IMR-90 (cell line): ENCODE data around the gene MTCL1. TPM values are rescaled to one million over a fixed set of nuclear protein-coding genes. Genes with fewer than 3 reads are reported as not detected.

ENCODE experiments used
- ATAC-seq: fragments of 200-7000 bp; cut with Tn5 transposase; 2 replicates; pipeline ENCODE4 v1.9.1; 2020; ENCODE audit warnings: low read depth, mild to moderate bottlenecking, moderate library complexity
- BruUV-seq: library from RNA; stranded (reverse); fragments of 400-500 nt; replicated peaks from 2 replicates; lab custom pipeline; 2021; lab: Mats Ljungman, UMichigan
- CTCF ChIA-PET: fragments of 300-600 bp; formaldehyde crosslinking; extraction: SDS; loops from one replicate; lab custom pipeline; 2021; ENCODE audit warnings: antibody characterized with exemption; lab: Yijun Ruan, JAX
- POLR2A ChIA-PET: fragments of 300-600 bp; sonication (Branson Sonifier 250); formaldehyde crosslinking; loops from one replicate; lab custom pipeline; 2022; ENCODE audit warnings: antibody characterized with exemption; ENCODE audit not compliant: unreplicated experiment; lab: Charles Lee
- DNase-seq: peaks from one replicate; pipeline ENCODE4 v3.0.0; 2013
- H2AFZ ChIP-seq: replicated peaks from 2 replicates; pipeline ENCODE3; 2013; ENCODE audit warnings: low read length, mild to moderate bottlenecking; ENCODE audit not compliant: poor library complexity
- H2AK5ac ChIP-seq: 2 replicates; pipeline ENCODE4 v1.6.1; 2013; ENCODE audit warnings: low read depth, low read length, inconsistent platforms
- H2AK9ac ChIP-seq: replicated peaks from 2 replicates; pipeline ENCODE3; 2013; ENCODE audit warnings: mild to moderate bottlenecking, low read depth, low read length, moderate library complexity; ENCODE audit not compliant: poor library complexity
- H2BK120ac ChIP-seq: 2 replicates; pipeline ENCODE4 v1.6.1; 2013; ENCODE audit warnings: low read depth, low read length, inconsistent platforms
- H2BK15ac ChIP-seq: 3 replicates; pipeline ENCODE4 v1.6.1; 2013; ENCODE audit warnings: low read depth, low read length, inconsistent platforms
- H2BK20ac ChIP-seq: 2 replicates; pipeline ENCODE4 v1.6.1; 2013; ENCODE audit warnings: low read depth, mild to moderate bottlenecking, inconsistent platforms, low read length, moderate library complexity
- H2BK5ac ChIP-seq: 2 replicates; pipeline ENCODE4 v1.6.1; 2013; ENCODE audit warnings: mild to moderate bottlenecking, low read depth, low read length, inconsistent platforms; ENCODE audit not compliant: poor library complexity, severe bottlenecking
- H3K14ac ChIP-seq: replicated peaks from 2 replicates; pipeline ENCODE4 v1.6.1; 2013; ENCODE audit warnings: low read depth, low read length, inconsistent platforms
- H3K18ac ChIP-seq: 2 replicates; pipeline ENCODE4 v1.6.1; 2013; ENCODE audit warnings: low read depth, low read length, control low read depth
- H3K23ac ChIP-seq: 2 replicates; pipeline ENCODE4 v1.6.1; 2013; ENCODE audit warnings: low read depth, low read length, inconsistent platforms
- H3K27ac ChIP-seq: 2 replicates; pipeline ENCODE4 v1.5.1; 2013; ENCODE audit warnings: mild to moderate bottlenecking, control low read depth, low read length; ENCODE audit not compliant: insufficient read depth
- H3K27me3 ChIP-seq: 2 replicates; pipeline ENCODE4 v1.6.1; 2013; ENCODE audit warnings: low read length; ENCODE audit not compliant: control insufficient read depth, insufficient read depth
- H3K36me3 ChIP-seq: 2 replicates; pipeline ENCODE4 v1.6.1; 2013; ENCODE audit warnings: low read length, mixed read lengths; ENCODE audit not compliant: control insufficient read depth, insufficient read depth
- H3K4ac ChIP-seq: 2 replicates; pipeline ENCODE4 v1.6.1; 2013; ENCODE audit warnings: low read depth, low read length, inconsistent platforms
- H3K4me1 ChIP-seq: 2 replicates; pipeline ENCODE4 v1.6.1; 2013; ENCODE audit warnings: low read length, mixed read lengths; ENCODE audit not compliant: control insufficient read depth, insufficient read depth
- H3K4me2 ChIP-seq: 2 replicates; pipeline ENCODE4 v1.6.1; 2013; ENCODE audit warnings: low read depth, mild to moderate bottlenecking, control low read depth, low read length, moderate library complexity
- H3K4me3 ChIP-seq: 2 replicates; pipeline ENCODE4 v1.5.1; 2013; ENCODE audit warnings: low read depth, mild to moderate bottlenecking, control low read depth, low read length, moderate library complexity; ENCODE audit not compliant: insufficient read depth
- H3K56ac ChIP-seq: 2 replicates; pipeline ENCODE4 v1.6.1; 2013; ENCODE audit warnings: low read length, inconsistent platforms; ENCODE audit not compliant: insufficient read depth; ENCODE audit errors: extremely low read depth
- H3K79me1 ChIP-seq, 2 experiments: 2 replicates each; pipeline ENCODE4 v1.6.1; 2013; ENCODE audit warnings: low read length in 2 of 2, inconsistent platforms in 1 of 2, low read depth in 1 of 2
- H3K9ac ChIP-seq: 2 replicates; pipeline ENCODE4 v1.6.1; 2013; ENCODE audit warnings: low read depth, low read length, control low read depth
- H3K9me1 ChIP-seq: 2 replicates; pipeline ENCODE4 v1.6.1; 2013; ENCODE audit warnings: low read length, inconsistent platforms; ENCODE audit not compliant: insufficient read depth
- H3K9me3 ChIP-seq: 2 replicates; pipeline ENCODE4 v1.6.1; 2013; ENCODE audit warnings: low read length; ENCODE audit not compliant: control insufficient read depth, insufficient read depth
- H4K20me1 ChIP-seq: 2 replicates; pipeline ENCODE4 v1.6.1; 2013; ENCODE audit warnings: low read length, inconsistent platforms; ENCODE audit not compliant: insufficient read depth
- H4K5ac ChIP-seq: 2 replicates; pipeline ENCODE4 v1.6.1; 2013; ENCODE audit warnings: mild to moderate bottlenecking, low read depth, low read length, control low read depth
- H4K8ac ChIP-seq, 2 experiments: 2 replicates each; pipeline ENCODE4 v1.6.1; 2013; ENCODE audit warnings: low read depth in 2 of 2, low read length in 2 of 2, control low read depth in 1 of 2, inconsistent platforms in 1 of 2
- H4K91ac ChIP-seq: 2 replicates; pipeline ENCODE4 v1.6.1; 2013; ENCODE audit warnings: low read depth, low read length, inconsistent platforms; ENCODE audit not compliant: insufficient read depth
- BHLHE40 ChIP-seq: fragments of 150-350 bp; IDR thresholded peaks from 2 replicates; pipeline ENCODE4 v1.6.1; 2016; ENCODE audit warnings: mild to moderate bottlenecking, low read depth, low read length
- CEBPB ChIP-seq: IDR thresholded peaks from 2 replicates; pipeline ENCODE4 v1.6.1; 2012; ENCODE audit warnings: low read depth, low read length, improper control_type of control experiment
- CHD1 ChIP-seq: IDR thresholded peaks from 2 replicates; pipeline ENCODE4 v1.6.1; 2012; ENCODE audit warnings: low read depth, low read length, improper control_type of control experiment
- CTCF ChIP-seq: conservative IDR thresholded peaks from 2 replicates; pipeline ENCODE4 v1.5.1; 2012; ENCODE audit warnings: mild to moderate bottlenecking, low read depth, low read length, improper control_type of control experiment
- ELK1 ChIP-seq: fragments of 150-350 bp; IDR thresholded peaks from 2 replicates; pipeline ENCODE4 v1.6.1; 2016; ENCODE audit warnings: low read depth, mild to moderate bottlenecking, low read length, moderate library complexity, borderline replicate concordance
- FOS ChIP-seq: fragments of 150-350 bp; IDR thresholded peaks from 2 replicates; pipeline ENCODE4 v1.6.1; 2016; ENCODE audit warnings: low read depth, low read length
- MAFK ChIP-seq: IDR thresholded peaks from 2 replicates; pipeline ENCODE4 v1.6.1; 2012; ENCODE audit warnings: low read depth, low read length, improper control_type of control experiment
- MAZ ChIP-seq: IDR thresholded peaks from 2 replicates; pipeline ENCODE4 v1.6.1; 2012; ENCODE audit warnings: low read depth, mild to moderate bottlenecking, low read length, improper control_type of control experiment, moderate library complexity, borderline replicate concordance
- MXI1 ChIP-seq: IDR thresholded peaks from 2 replicates; pipeline ENCODE4 v1.6.1; 2012; ENCODE audit warnings: low read depth, mild to moderate bottlenecking, low read length, moderate library complexity, borderline replicate concordance
- NFE2L2 ChIP-seq: fragments of 150-350 bp; IDR thresholded peaks from 2 replicates; pipeline ENCODE4 v1.6.1; 2016; ENCODE audit warnings: low read depth, mild to moderate bottlenecking, low read length
- POLR2A ChIP-seq: IDR thresholded peaks from 2 replicates; pipeline ENCODE4 v1.6.1; 2012; ENCODE audit warnings: mild to moderate bottlenecking, low read depth, low read length
- RAD21 ChIP-seq: IDR thresholded peaks from 2 replicates; pipeline ENCODE4 v1.6.1; 2012; ENCODE audit warnings: low read length, improper control_type of control experiment
- RCOR1 ChIP-seq: IDR thresholded peaks from 2 replicates; pipeline ENCODE4 v1.6.1; 2012; ENCODE audit warnings: mild to moderate bottlenecking, low read length, improper control_type of control experiment; ENCODE audit not compliant: insufficient replicate concordance
- RFX5 ChIP-seq: IDR thresholded peaks from 2 replicates; pipeline ENCODE4 v1.8.0; 2012; ENCODE audit warnings: low read depth, mild to moderate bottlenecking, low read length, moderate library complexity
- SMC3 ChIP-seq: fragments of 150-350 bp; IDR thresholded peaks from 2 replicates; pipeline ENCODE4 v1.6.1; 2016; ENCODE audit warnings: low read depth, mild to moderate bottlenecking, antibody characterized with exemption, low read length, moderate library complexity
- USF2 ChIP-seq: fragments of 150-350 bp; IDR thresholded peaks from 2 replicates; pipeline ENCODE4 v1.6.1; 2017; ENCODE audit warnings: mild to moderate bottlenecking, antibody characterized with exemption, low read length, low read depth
- WGBS, 2 experiments: methylation state at CpG; one replicate each; pipeline versions ENCODE4 v1.1.5 to v1.1.7; 2013; ENCODE audit warnings: missing lambda C conversion rate in 2 of 2; ENCODE audit not compliant: insufficient read length in 1 of 2; ENCODE audit errors: extremely low coverage in 2 of 2; 5-methylcytosine and 5-hydroxymethylcytosine counted together
- dilution Hi-C: fragments of 300-500 bp; cut with HindIII; formaldehyde crosslinking; loops from one replicate; pipeline ENCODE4 v1.14.3; 2018; ENCODE audit warnings: low sequenced_read_pairs; ENCODE audit not compliant: unreplicated experiment
- in situ Hi-C: fragments of 300-500 bp; cut with MboI; formaldehyde crosslinking; loops from 3 replicates; pipeline ENCODE4 v1.14.3; 2019; ENCODE audit warnings: low sequenced_read_pairs, inconsistent platforms, mixed read lengths
- intact Hi-C: fragments of 100-400 bp; cut with micrococcal nuclease; formaldehyde crosslinking; loops from 2 replicates; pipeline ENCODE4 v1.10.0; 2022
- polyA plus RNA-seq, 3 experiments: library from polyadenylated mRNA; depleted of rRNA; stranded (reverse); fragments of >200 nt; gene quantifications; 2 replicates each; pipeline ENCODE4 v1.2.3, GENCODE V29; 2012; ENCODE audit warnings: low replicate concordance in 1 of 3
- total RNA-seq: library from RNA; depleted of rRNA; stranded (reverse); fragments of >200 nt; gene quantifications from 2 replicates; pipeline ENCODE4 v1.2.3, GENCODE V29; 2012

The MTCL1 gene
- total and polyA plus RNA-seq, 2 of the 4 experiments (the other 2 are of a cell fraction): 29.0 to 45.3 TPM

DNA sequence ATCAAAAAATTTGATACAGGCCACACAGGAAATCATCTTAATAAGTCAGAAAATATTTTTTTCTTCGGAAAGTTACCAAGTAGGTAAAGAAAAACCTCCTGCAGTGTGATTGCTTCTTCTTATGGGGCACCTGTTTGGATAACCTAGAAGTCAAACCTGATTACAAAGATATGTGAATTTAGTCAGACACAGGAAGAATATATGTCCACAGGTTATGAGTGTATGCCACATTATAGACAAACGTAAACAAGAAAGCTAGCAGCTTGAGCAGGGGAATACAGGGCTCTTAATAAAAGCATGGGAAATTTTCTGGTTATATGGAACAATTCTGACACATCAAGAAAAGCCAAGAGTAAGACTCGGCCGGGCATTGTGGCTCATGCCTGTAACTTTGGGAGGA is 35.8 kb upstream of the MTCL1 start:
- no peak for TF ChIP-seq NFE2L2
- TF ChIP-seq FOS: no peak
- TF ChIP-seq RAD21: no peak
- TF ChIP-seq CTCF: no peak
- TF ChIP-seq ELK1: no peak
- no peak for TF ChIP-seq RCOR1
- no peak for TF ChIP-seq BHLHE40
- no peak for TF ChIP-seq SMC3
- no peak for TF ChIP-seq USF2
- TF ChIP-seq MXI1: no peak
- no peak for TF ChIP-seq CHD1
- TF ChIP-seq RFX5: no peak
- no peak for TF ChIP-seq CEBPB
- no peak for TF ChIP-seq MAZ
- no peak for TF ChIP-seq MAFK
- TF ChIP-seq POLR2A: no peak
- intact Hi-C loops: no loop called here
- BruUV-seq: no TSS peak
- H3K27me3 ChIP-seq: no peaks in the 10 kb centered on the region
- no peak overlapping the region for H2BK20ac ChIP-seq
- H3K4me3 ChIP-seq: no peak overlapping the region
- no peak overlapping the region for H3K18ac ChIP-seq
- peaks cover 0 to 11% of the 10 kb centered on the region in 2 experiments; a peak in 1 of 4 replicates for H3K79me1 ChIP-seq
- no peak overlapping the region for H4K91ac ChIP-seq
- no peak overlapping the region for H2AK9ac ChIP-seq
- ChIA-PET CTCF (no interaction called here), POLR2A (no interaction called here)
- no peak overlapping the region for H3K27ac ChIP-seq
- H4K8ac ChIP-seq: no peak overlapping the region
- no peak overlapping the region for H4K5ac ChIP-seq
- in situ Hi-C loops: no loop called here
- no peaks in the 10 kb centered on the region; the same call in 1 of the 2 replicates for H4K20me1 ChIP-seq
- ATAC-seq (no peak), DNase-seq (no peak)
- H3K4ac ChIP-seq: no peak overlapping the region
- H3K4me1 ChIP-seq: peaks cover 15% of the 10 kb centered on the region
- no peak overlapping the region for H3K23ac ChIP-seq
- 100% methylated on average over 3 of the region's 4 CpGs; no CpG with 5 or more reads in 1 of the 2 experiments for WGBS, 2 experiments
- no peak overlapping the region for H3K4me2 ChIP-seq
- no peak overlapping the region for H2AFZ ChIP-seq
- H3K9ac ChIP-seq: no peak overlapping the region
- no peak overlapping the region for H2BK120ac ChIP-seq
- peaks cover 19% of the 10 kb centered on the region for H3K9me1 ChIP-seq
- H3K36me3 ChIP-seq: no peaks in the 10 kb centered on the region
- H2AK5ac ChIP-seq: no peak overlapping the region
- dilution Hi-C loops: no loop called here
- H3K56ac ChIP-seq: no peak overlapping the region
- H2BK5ac ChIP-seq: no peak overlapping the region
- no peak overlapping the region for H2BK15ac ChIP-seq
- no peak overlapping the region for H3K14ac ChIP-seq
- H3K9me3 ChIP-seq: no peaks in the 10 kb centered on the region
